ENCODE data around the gene OR51B5. TPM values are rescaled to one million over a fixed set of nuclear protein-coding genes. Genes with fewer than 3 reads are reported as not detected.
"Not testable (repeated sequence)": the region's sequence is repeated elsewhere in the genome, so short reads cannot be mapped to it uniquely, and the experiment has no call there.

Gene OR51B5
- total RNA-seq, 2 experiments from 2014 or later, result not detected

DNA sequence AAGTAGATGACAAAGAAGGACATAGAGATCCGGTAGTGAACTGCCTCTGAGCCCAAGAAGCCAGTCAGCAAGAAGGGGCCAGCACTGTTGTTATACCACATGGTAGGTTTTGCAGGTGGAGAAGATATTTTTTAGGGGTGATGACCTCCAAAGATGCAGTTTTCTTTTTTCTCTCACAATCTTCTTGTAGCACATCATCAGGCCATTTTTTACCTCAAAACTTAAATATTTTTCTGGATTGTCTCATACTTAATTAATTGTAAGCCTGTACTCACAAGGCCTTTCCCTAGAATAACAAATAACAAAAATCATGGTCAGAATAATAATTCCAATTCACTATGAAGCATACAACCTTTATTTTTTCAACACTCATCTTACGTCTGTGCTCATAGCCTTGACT, 41.5 kb downstream of the OR51B5 start, which contains the start of gene OR51B4:
OR51B4 (minus strand) TSS at position 101 of the 400 bp plus-strand sequence; CDS start at position 101, 0 bp downstream.
- ATAC-seq, result no peak
- Mint-ChIP-seq H3K27ac (no peak within 1 kb of the TSS), H3K4me3 (no peak within 1 kb of the TSS), H3K4me1 (ENCODE audit: low read depth) (no peaks in the 10 kb centered on the region), H3K36me3 (ENCODE audit: low read depth) (no peaks in the 10 kb centered on the region), H3K27me3 (no peaks in the 10 kb centered on the region), H3K9me3 (no peaks in the 10 kb centered on the region)
- intact Hi-C loops (cut with micrococcal nuclease), result no loop called here
- no peak for DNase-seq
- ChIA-PET CTCF (no interaction called here), POLR2A (no interaction called here)
- TF ChIP-seq, protein P1, sequence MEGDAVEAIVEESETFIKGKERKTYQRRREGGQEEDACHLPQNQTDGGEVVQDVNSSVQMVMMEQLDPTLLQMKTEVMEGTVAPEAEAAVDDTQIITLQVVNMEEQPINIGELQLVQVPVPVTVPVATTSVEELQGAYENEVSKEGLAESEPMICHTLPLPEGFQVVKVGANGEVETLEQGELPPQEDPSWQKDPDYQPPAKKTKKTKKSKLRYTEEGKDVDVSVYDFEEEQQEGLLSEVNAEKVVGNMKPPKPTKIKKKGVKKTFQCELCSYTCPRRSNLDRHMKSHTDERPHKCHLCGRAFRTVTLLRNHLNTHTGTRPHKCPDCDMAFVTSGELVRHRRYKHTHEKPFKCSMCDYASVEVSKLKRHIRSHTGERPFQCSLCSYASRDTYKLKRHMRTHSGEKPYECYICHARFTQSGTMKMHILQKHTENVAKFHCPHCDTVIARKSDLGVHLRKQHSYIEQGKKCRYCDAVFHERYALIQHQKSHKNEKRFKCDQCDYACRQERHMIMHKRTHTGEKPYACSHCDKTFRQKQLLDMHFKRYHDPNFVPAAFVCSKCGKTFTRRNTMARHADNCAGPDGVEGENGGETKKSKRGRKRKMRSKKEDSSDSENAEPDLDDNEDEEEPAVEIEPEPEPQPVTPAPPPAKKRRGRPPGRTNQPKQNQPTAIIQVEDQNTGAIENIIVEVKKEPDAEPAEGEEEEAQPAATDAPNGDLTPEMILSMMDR (IDR thresholded peaks at IDR 0.05), result no peak

GRCh38 chr11:5300251-5300650, 43.1 kb downstream of the OR51B5 start:
- POLR2A ChIA-PET, result no interaction called here
- Mint-ChIP-seq H3K9me3 (no peaks in the 10 kb centered on the region), H3K27me3 (no peaks in the 10 kb centered on the region)

DNA sequence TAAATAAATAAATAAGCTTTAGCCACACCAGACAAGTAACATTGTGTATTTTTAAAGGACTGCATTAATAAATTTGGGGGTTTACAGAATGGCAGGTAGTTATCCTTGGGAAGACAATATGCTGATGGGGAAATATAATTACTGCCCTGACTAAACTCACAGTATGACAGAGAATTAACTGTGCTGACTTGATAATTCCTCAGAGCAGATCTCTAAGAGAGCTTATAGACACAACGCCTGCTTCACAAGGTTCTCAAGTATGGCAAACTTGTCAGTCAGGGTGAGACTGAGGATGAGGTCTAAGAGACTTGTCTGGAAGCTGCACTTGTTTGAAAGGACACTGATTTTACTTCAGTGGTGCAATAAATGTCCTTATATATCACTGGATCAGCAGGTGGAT, 44.9 kb downstream of the OR51B5 start:
- intact Hi-C loops (cut with micrococcal nuclease), result no loop called here
- H3K4me1 Mint-ChIP-seq (ENCODE audit: low read depth), result no peaks in the 10 kb centered on the region
- TF ChIP-seq, protein P1 (IDR thresholded peaks at IDR 0.05), result no peak
- H3K27me3 Mint-ChIP-seq, result no peaks in the 10 kb centered on the region
- H3K4me3 Mint-ChIP-seq, result no peak overlapping the region
- ChIA-PET POLR2A (no interaction called here), CTCF (no interaction called here)
- ATAC-seq (no peak), DNase-seq (no peak)
- no peaks in the 10 kb centered on the region for H3K9me3 Mint-ChIP-seq
- no peak overlapping the region for H3K27ac Mint-ChIP-seq
- H3K36me3 Mint-ChIP-seq (ENCODE audit: low read depth), result no peaks in the 10 kb centered on the region

More at GRCh38 chr11:5300251-5300650, 43.1 kb downstream of the OR51B5 start:
- no peak for ATAC-seq
- Mint-ChIP-seq H3K36me3 (ENCODE audit: low read depth) (no peaks in the 10 kb centered on the region), H3K4me3 (no peak overlapping the region), H3K27ac (no peak overlapping the region), H3K4me1 (ENCODE audit: low read depth) (no peaks in the 10 kb centered on the region)
- CTCF ChIA-PET, result no interaction called here
- TF ChIP-seq, protein P1 (IDR thresholded peaks at IDR 0.05), result no peak
- DNase-seq, result no peak
- intact Hi-C loops (cut with micrococcal nuclease), result no loop called here

- intact Hi-C loops (cut with micrococcal nuclease), result no loop called here
- DNase-seq, result no peak
- Mint-ChIP-seq H3K36me3 (ENCODE audit: low read depth) (no peaks in the 10 kb centered on the region), H3K27me3 (no peaks in the 10 kb centered on the region), H3K9me3 (no peaks in the 10 kb centered on the region), H3K4me1 (ENCODE audit: low read depth) (no peaks in the 10 kb centered on the region), H3K4me3 (no peak overlapping the region), H3K27ac (no peak overlapping the region)
- TF ChIP-seq, protein P1 (IDR thresholded peaks at IDR 0.05), result no peak
- ChIA-PET POLR2A (no interaction called here), CTCF (no interaction called here)
- no peak for ATAC-seq
Observed at GRCh38 chr11:5297721-5298323, 45.5 kb downstream of the OR51B5 start.

DNA sequence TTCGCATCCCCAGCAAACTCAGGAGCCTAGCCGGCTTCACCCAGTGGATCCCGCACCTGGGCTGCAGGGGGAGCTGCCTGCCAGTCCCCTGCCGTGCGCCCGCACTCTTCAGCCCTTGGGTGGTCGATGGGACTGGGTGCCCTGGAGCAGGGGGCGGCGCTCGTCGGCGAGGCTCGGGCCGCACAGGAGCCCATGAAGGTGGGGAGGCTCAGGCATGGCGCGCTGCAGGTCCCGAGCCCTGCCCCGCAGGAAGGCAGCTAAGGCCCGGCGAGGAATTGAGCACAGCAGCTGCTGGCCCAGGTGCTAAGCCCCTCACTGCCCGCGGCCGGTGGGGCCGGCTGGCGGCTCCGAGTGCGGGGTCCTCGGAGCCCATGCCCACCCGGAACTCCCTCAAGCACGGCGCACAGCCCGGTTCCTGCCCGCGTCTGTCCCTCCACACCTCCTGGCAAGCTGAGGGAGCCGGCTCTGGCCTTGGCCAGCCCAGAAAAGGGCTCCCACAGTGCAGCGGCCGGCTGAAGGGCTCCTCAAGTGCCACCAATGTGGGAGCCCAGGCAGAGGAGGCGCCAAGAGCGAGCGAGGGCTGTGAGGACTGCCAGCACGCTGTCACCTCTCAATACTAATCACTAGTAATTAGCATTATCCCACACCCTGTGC, 48.9 kb downstream of the OR51B5 start:
- POLR2A ChIA-PET; H3K9me3 Mint-ChIP-seq; H3K4me1 Mint-ChIP-seq (ENCODE audit: low read depth); DNase-seq; H3K27ac Mint-ChIP-seq; intact Hi-C loops (cut with micrococcal nuclease); H3K36me3 Mint-ChIP-seq (ENCODE audit: low read depth); ATAC-seq; H3K4me3 Mint-ChIP-seq; CTCF ChIA-PET; H3K27me3 Mint-ChIP-seq: not testable (repeated sequence)
